Ishikawa (cell line): ENCODE results near the gene MICAL3.

Experiments
- CEBPB ChIP-seq: IDR thresholded peaks from 2 replicates; pipeline ENCODE4 v1.6.1; 2012
- CREB1 ChIP-seq: IDR thresholded peaks from 2 replicates; pipeline ENCODE4 v1.6.1; 2012; ENCODE audit warnings: low read depth
- EGR1 ChIP-seq: IDR thresholded peaks from 2 replicates; pipeline ENCODE4 v1.6.1; 2012
- EP300 ChIP-seq: IDR thresholded peaks from 2 replicates; pipeline ENCODE4 v1.6.1; 2012; ENCODE audit warnings: borderline replicate concordance
- FOXM1 ChIP-seq: IDR thresholded peaks from 2 replicates; pipeline ENCODE4 v1.6.1; 2012; ENCODE audit warnings: low read depth, borderline replicate concordance
- MAX ChIP-seq: IDR thresholded peaks from 2 replicates; pipeline ENCODE4 v1.6.1; 2012
- NFIC ChIP-seq: IDR thresholded peaks from 2 replicates; pipeline ENCODE4 v1.6.1; 2012
- RAD21 ChIP-seq: IDR thresholded peaks from 2 replicates; pipeline ENCODE4 v1.6.1; 2012; ENCODE audit warnings: low read depth
- REST ChIP-seq: IDR thresholded peaks from 2 replicates; pipeline ENCODE4 v1.6.1; 2012; ENCODE audit warnings: low read depth, mild to moderate bottlenecking
- TAF1 ChIP-seq: IDR thresholded peaks from 2 replicates; pipeline ENCODE4 v1.6.1; 2012; ENCODE audit warnings: low read depth, mild to moderate bottlenecking
- TCF12 ChIP-seq: IDR thresholded peaks from 2 replicates; pipeline ENCODE4 v1.6.1; 2012; ENCODE audit warnings: low read depth
- TEAD4 ChIP-seq: IDR thresholded peaks from 2 replicates; pipeline ENCODE4 v1.6.1; 2012
- USF1 ChIP-seq: IDR thresholded peaks from 2 replicates; pipeline ENCODE4 v1.6.1; 2012
- YY1 ChIP-seq: IDR thresholded peaks from 2 replicates; pipeline ENCODE4 v1.6.1; 2012; ENCODE audit warnings: low read depth
- ZBTB7A ChIP-seq: IDR thresholded peaks from 2 replicates; pipeline ENCODE4 v1.6.1; 2012; ENCODE audit warnings: low read depth

Gene MICAL3

GRCh38 chr22:17832665-17833064 lies 191.7 kb downstream of the MICAL3 start:
- TF ChIP-seq MAX: no peak

- no peak for TF ChIP-seq CREB1
- TF ChIP-seq TEAD4: no peak
- no peak for TF ChIP-seq EGR1
- no peak for TF ChIP-seq CEBPB
- TF ChIP-seq FOXM1: no peak
- TF ChIP-seq USF1: no peak
- no peak for TF ChIP-seq NFIC
- TF ChIP-seq REST: no peak
Measured at GRCh38 chr22:17831501-17832251, 192.7 kb downstream of the MICAL3 start.

GRCh38 chr22:17830043-17830961 lies 194.1 kb downstream of the MICAL3 start:
- TF ChIP-seq CREB1 (no peak), RAD21 (peak; percentile 98)

GRCh38 chr22:17829695-17830042 lies 194.7 kb downstream of the MICAL3 start:
- no peak for TF ChIP-seq TAF1
- no peak for TF ChIP-seq CREB1
- no peak for TF ChIP-seq EGR1
- TF ChIP-seq USF1: no peak
- no peak for TF ChIP-seq TCF12
- TF ChIP-seq ZBTB7A: no peak
- TF ChIP-seq FOXM1: no peak
- no peak for TF ChIP-seq REST

GRCh38 chr22:17828502-17829080 lies 195.8 kb downstream of the MICAL3 start:
- no peak for TF ChIP-seq TCF12
- no peak for TF ChIP-seq EP300
- no peak for TF ChIP-seq YY1
- TF ChIP-seq USF1: no peak
- no peak for TF ChIP-seq MAX
- TF ChIP-seq EGR1: no peak
- TF ChIP-seq CREB1: no peak
- TF ChIP-seq RAD21: no peak
- TF ChIP-seq REST: no peak
- TF ChIP-seq TEAD4: no peak
- TF ChIP-seq NFIC: no peak
- no peak for TF ChIP-seq TAF1
- no peak for TF ChIP-seq ZBTB7A
- no peak for TF ChIP-seq CEBPB
- TF ChIP-seq FOXM1: no peak
